A673 (cell line): ENCODE measurements around the gene ERCC6L2. TPM values are rescaled to one million over a fixed set of nuclear protein-coding genes. Genes with fewer than 3 reads are reported as not detected.

Experiments used
- BruUV-seq: library from RNA; stranded (reverse); fragments of 400-500 nt; replicated peaks from 2 replicates; lab custom pipeline; 2021; lab: Mats Ljungman, UMichigan
- CTCF ChIA-PET: fragments of 300-600 bp; sonication (Branson Sonifier 250); formaldehyde crosslinking; loops from one replicate; lab custom pipeline; 2022; ENCODE audit warnings: antibody characterized with exemption; lab: Charles Lee
- POLR2A ChIA-PET: fragments of 300-600 bp; sonication (Branson Sonifier 250); formaldehyde crosslinking; loops from one replicate; lab custom pipeline; 2022; ENCODE audit warnings: antibody characterized with exemption; ENCODE audit not compliant: low non-redundant PET; lab: Charles Lee
- DNase-seq: peaks from one replicate; pipeline ENCODE4 v3.0.0-alpha.2; 2015; ENCODE audit warnings: low spot score
- H3K27ac ChIP-seq: fragments of 200-600 bp; sonication (generic); 2 replicates; pipeline ENCODE4 v1.5.1; 2016; ENCODE audit warnings: mixed run types, low read depth, mild to moderate bottlenecking, mixed read lengths, antibody characterized with exemption, low read length; ENCODE audit not compliant: poor library complexity, severe bottlenecking
- H3K27me3 ChIP-seq: fragments of 200-600 bp; sonication (generic); replicated peaks from 2 replicates; pipeline ENCODE4 v1.6.1; 2017; ENCODE audit warnings: mixed run types, low read depth, mild to moderate bottlenecking, mixed read lengths, antibody characterized with exemption, low read length; ENCODE audit not compliant: insufficient read depth, poor library complexity
- H3K36me3 ChIP-seq: fragments of 200-600 bp; sonication (generic); 2 replicates; pipeline ENCODE4 v1.6.1; 2016; ENCODE audit warnings: mixed run types, mild to moderate bottlenecking, mixed read lengths, antibody characterized with exemption, low read length; ENCODE audit not compliant: insufficient read depth, poor library complexity, severe bottlenecking
- H3K4me1 ChIP-seq: fragments of 200-600 bp; sonication (generic); 2 replicates; pipeline ENCODE4 v1.6.1; 2017; ENCODE audit warnings: mixed run types, mild to moderate bottlenecking, mixed read lengths, antibody characterized with exemption, low read length; ENCODE audit not compliant: insufficient read depth, poor library complexity, severe bottlenecking
- H3K4me3 ChIP-seq: fragments of 200-600 bp; sonication (generic); 2 replicates; pipeline ENCODE4 v1.5.1; 2016; ENCODE audit warnings: low read depth, mixed run types, mild to moderate bottlenecking, mixed read lengths, low read length; ENCODE audit not compliant: poor library complexity, severe bottlenecking
- H3K9me3 ChIP-seq: fragments of 200-600 bp; sonication (generic); 2 replicates; pipeline ENCODE4 v1.6.1; 2016; ENCODE audit warnings: mixed run types, low read depth, mild to moderate bottlenecking, mixed read lengths, antibody characterized with exemption, low read length; ENCODE audit not compliant: poor library complexity, severe bottlenecking
- EZH2 ChIP-seq: fragments of 200-600 bp; sonication (generic); IDR thresholded peaks from 2 replicates; pipeline ENCODE4 v1.6.1; 2017; ENCODE audit warnings: borderline replicate concordance, low read depth, mild to moderate bottlenecking, mixed read lengths, antibody characterized with exemption, low read length; ENCODE audit not compliant: poor library complexity, severe bottlenecking
- intact Hi-C: fragments of 100-400 bp; cut with micrococcal nuclease; formaldehyde crosslinking; loops from one replicate; pipeline ENCODE4 v1.10.0; 2022; ENCODE audit not compliant: unreplicated experiment
- total RNA-seq: library from RNA; stranded (reverse); gene quantifications from 2 replicates; pipeline ENCODE4 v1.2.3, GENCODE V29; 2021
- TF ChIP-seq, protein P1 (sequence below): fragments of 300-800, 200-600 bp; sonication (generic); conservative IDR thresholded peaks from 2 replicates; pipeline ENCODE4 v1.5.1; 2017; ENCODE audit warnings: low read depth, mild to moderate bottlenecking, antibody characterized with exemption, low read length, moderate library complexity, mixed read lengths

Gene ERCC6L2
- total RNA-seq, 1 experiment from 2014 or later: 51.2 TPM

- H3K4me3 ChIP-seq: no peak overlapping the region
- DNase-seq: no peak
- TF ChIP-seq, protein P1, sequence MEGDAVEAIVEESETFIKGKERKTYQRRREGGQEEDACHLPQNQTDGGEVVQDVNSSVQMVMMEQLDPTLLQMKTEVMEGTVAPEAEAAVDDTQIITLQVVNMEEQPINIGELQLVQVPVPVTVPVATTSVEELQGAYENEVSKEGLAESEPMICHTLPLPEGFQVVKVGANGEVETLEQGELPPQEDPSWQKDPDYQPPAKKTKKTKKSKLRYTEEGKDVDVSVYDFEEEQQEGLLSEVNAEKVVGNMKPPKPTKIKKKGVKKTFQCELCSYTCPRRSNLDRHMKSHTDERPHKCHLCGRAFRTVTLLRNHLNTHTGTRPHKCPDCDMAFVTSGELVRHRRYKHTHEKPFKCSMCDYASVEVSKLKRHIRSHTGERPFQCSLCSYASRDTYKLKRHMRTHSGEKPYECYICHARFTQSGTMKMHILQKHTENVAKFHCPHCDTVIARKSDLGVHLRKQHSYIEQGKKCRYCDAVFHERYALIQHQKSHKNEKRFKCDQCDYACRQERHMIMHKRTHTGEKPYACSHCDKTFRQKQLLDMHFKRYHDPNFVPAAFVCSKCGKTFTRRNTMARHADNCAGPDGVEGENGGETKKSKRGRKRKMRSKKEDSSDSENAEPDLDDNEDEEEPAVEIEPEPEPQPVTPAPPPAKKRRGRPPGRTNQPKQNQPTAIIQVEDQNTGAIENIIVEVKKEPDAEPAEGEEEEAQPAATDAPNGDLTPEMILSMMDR: no peak
- H3K27ac ChIP-seq: no peak overlapping the region
- H3K27me3 ChIP-seq: no peaks in the 10 kb centered on the region
- CTCF ChIA-PET: no interaction called here
- no peaks in the 10 kb centered on the region for H3K4me1 ChIP-seq
- H3K36me3 ChIP-seq: peaks cover 49% of the 10 kb centered on the region
- no peaks in the 10 kb centered on the region for H3K9me3 ChIP-seq
- POLR2A ChIA-PET: no interaction called here
- intact Hi-C loops: no loop called here
- BruUV-seq: no TSS peak
These were observed 51.9 kb downstream of the ERCC6L2 start for GRCh38 chr9:95927271-95928004.

DNA sequence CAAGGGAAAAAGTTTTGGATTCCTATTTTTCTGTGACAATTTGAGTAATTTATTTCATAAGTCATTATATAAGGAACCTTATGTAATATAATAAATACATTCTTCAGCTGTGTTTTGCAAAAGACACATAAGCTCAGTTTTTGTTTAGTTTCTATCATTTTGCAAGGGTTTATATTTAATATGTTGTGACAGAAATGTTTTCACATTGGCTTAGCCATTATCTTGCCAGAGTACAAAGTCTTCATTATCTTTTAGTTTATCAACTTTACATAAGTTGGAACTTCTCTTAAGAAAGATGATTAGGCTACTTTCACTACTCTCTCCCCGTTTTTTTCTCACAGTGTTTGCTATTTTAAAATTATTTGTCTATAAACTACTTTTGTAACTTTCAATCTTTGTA lies 54.8 kb downstream of the ERCC6L2 start:
- DNase-seq: no peak
- no peak overlapping the region for H3K27ac ChIP-seq
- POLR2A ChIA-PET: no interaction called here
- no peaks in the 10 kb centered on the region for H3K27me3 ChIP-seq
- H3K4me1 ChIP-seq: no peaks in the 10 kb centered on the region
- no peak for TF ChIP-seq EZH2
- TF ChIP-seq, protein P1: no peak
- no TSS peak for BruUV-seq
- CTCF ChIA-PET: no interaction called here
- no peaks in the 10 kb centered on the region for H3K9me3 ChIP-seq
- intact Hi-C loops: no loop called here
- peaks cover 52% of the 10 kb centered on the region for H3K36me3 ChIP-seq
- H3K4me3 ChIP-seq: no peak overlapping the region

DNA sequence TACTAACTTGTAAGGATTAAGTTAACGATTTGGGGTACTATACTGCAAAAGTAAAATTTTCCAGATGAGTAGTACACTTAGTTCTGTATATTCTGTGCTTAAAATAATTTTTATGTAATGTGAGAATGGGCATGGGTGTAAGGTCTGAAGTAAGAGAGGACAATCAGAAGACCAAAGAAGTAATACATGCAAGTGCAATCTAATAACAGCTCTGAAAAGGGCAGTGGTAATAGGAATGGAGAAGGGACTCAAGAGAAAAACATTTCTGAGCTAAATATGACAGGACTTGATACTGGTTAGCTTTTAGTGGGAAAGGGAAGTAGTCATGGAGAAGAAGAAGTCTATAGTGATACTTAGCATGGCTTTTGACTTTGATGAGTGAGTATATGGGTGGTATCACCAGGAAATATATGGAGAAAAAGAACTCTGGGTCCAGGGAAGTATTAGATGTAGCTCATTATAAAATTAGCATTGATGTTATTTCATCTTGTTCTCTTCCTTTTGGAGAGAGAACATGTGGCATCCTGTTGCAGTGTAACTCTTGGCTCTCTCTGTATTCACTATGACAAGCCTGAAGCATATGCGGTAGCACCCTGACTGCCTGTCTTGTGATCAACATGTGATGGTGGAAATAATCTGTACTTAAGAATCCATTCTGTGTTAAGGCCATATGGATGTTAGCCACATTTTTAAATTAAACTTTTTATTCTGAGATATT lies 60.5 kb downstream of the ERCC6L2 start:
- H3K27ac ChIP-seq: no peak overlapping the region
- no peak for DNase-seq
- CTCF ChIA-PET: no interaction called here
- intact Hi-C loops: no loop called here
- no TSS peak for BruUV-seq
- H3K4me1 ChIP-seq: no peaks in the 10 kb centered on the region
- peaks cover 51% of the 10 kb centered on the region for H3K36me3 ChIP-seq
- POLR2A ChIA-PET: no interaction called here
- peaks cover 8% of the 10 kb centered on the region for H3K9me3 ChIP-seq
- H3K27me3 ChIP-seq: no peaks in the 10 kb centered on the region
- no peak overlapping the region for H3K4me3 ChIP-seq
- TF ChIP-seq, protein P1: no peak
- TF ChIP-seq EZH2: no peak
